SK-N-SH treated with all-trans-retinoic acid at 6 μM for 48 hours (cell line): Measurements from ENCODE around the gene MALT1.

ENCODE experiments used
- ATAC-seq: fragments of 200-7000 bp; cut with Tn5 transposase; 3 replicates; pipeline ENCODE4 v1.9.1; 2020; ENCODE audit warnings: mild to moderate bottlenecking, moderate library complexity
- ARNTL ChIP-seq: fragments of 450-650 bp; formaldehyde crosslinking; IDR thresholded peaks from 2 replicates; pipeline ENCODE4 v1.5.0; 2020; ENCODE audit warnings: low read depth, mild to moderate bottlenecking, moderate library complexity, borderline replicate concordance
- BACH2 ChIP-seq: fragments of 250-450 bp; sonication (Bioruptor Pico); IDR thresholded peaks from 2 replicates; pipeline ENCODE4 v1.9.0; 2021; ENCODE audit warnings: mild to moderate bottlenecking, borderline replicate concordance
- CSDC2 ChIP-seq: fragments of 250-450 bp; sonication (Bioruptor Pico); IDR thresholded peaks from 2 replicates; pipeline ENCODE4 v1.5.0; 2020; ENCODE audit warnings: mild to moderate bottlenecking, moderate library complexity
- ESRRG ChIP-seq: fragments of 250-450 bp; sonication (Bioruptor Pico); IDR thresholded peaks from 2 replicates; pipeline ENCODE4 v1.6.1; 2021; ENCODE audit warnings: mild to moderate bottlenecking
- GLIS3 ChIP-seq: fragments of 250-450 bp; sonication (Bioruptor Pico); IDR thresholded peaks from 2 replicates; pipeline ENCODE4 v1.5.0; 2020; ENCODE audit warnings: mild to moderate bottlenecking, moderate library complexity
- ISL1 ChIP-seq: fragments of 250-450 bp; sonication (Bioruptor Pico); IDR thresholded peaks from 2 replicates; pipeline ENCODE4 v2.1.2; 2022; ENCODE audit warnings: mild to moderate bottlenecking, moderate library complexity
- OSR1 ChIP-seq: fragments of 250-450 bp; sonication (Bioruptor Pico); IDR thresholded peaks from 2 replicates; pipeline ENCODE4 v1.8.0; 2022; ENCODE audit warnings: moderate library complexity, mild to moderate bottlenecking, inconsistent platforms
- PPARA ChIP-seq: fragments of 250-450 bp; sonication (Bioruptor Pico); IDR thresholded peaks from 2 replicates; pipeline ENCODE4 v1.5.0; 2020; ENCODE audit warnings: mild to moderate bottlenecking, borderline replicate concordance
- RARB ChIP-seq: fragments of 250-450 bp; sonication (Bioruptor Pico); IDR thresholded peaks from 2 replicates; pipeline ENCODE4 v1.8.0; 2021; ENCODE audit warnings: mild to moderate bottlenecking, moderate library complexity
- SNAI2 ChIP-seq: fragments of 250-450 bp; sonication (Bioruptor Pico); IDR thresholded peaks from 2 replicates; pipeline ENCODE4 v1.5.0; 2020; ENCODE audit warnings: mild to moderate bottlenecking, moderate library complexity
- TCF4 ChIP-seq: fragments of 250-450 bp; sonication (Bioruptor Pico); IDR thresholded peaks from 2 replicates; pipeline ENCODE4 v1.8.0; 2021; ENCODE audit warnings: mild to moderate bottlenecking, moderate library complexity, borderline replicate concordance
- TOX ChIP-seq: fragments of 250-450 bp; sonication (Bioruptor Pico); IDR thresholded peaks from 2 replicates; pipeline ENCODE4 v1.8.0; 2021; ENCODE audit warnings: mild to moderate bottlenecking, moderate library complexity, borderline replicate concordance
- ZC3H10 ChIP-seq: fragments of 250-450 bp; sonication (Bioruptor Pico); IDR thresholded peaks from 2 replicates; pipeline ENCODE4 v1.5.1; 2021; ENCODE audit warnings: mild to moderate bottlenecking, moderate library complexity
- ZFP3 ChIP-seq: fragments of 250-450 bp; sonication (Bioruptor Pico); IDR thresholded peaks from 2 replicates; pipeline ENCODE4 v1.5.0; 2020; ENCODE audit warnings: mild to moderate bottlenecking, moderate library complexity
- ZFP30 ChIP-seq: fragments of 450-650 bp; formaldehyde crosslinking; IDR thresholded peaks from 2 replicates; pipeline ENCODE4 v1.5.0; 2022; ENCODE audit warnings: mild to moderate bottlenecking, moderate library complexity
- ZNF565 ChIP-seq: fragments of 450-650 bp; formaldehyde crosslinking; conservative IDR thresholded peaks from 2 replicates; pipeline ENCODE4 v1.5.0; 2020; ENCODE audit warnings: low read depth, mild to moderate bottlenecking, moderate library complexity
- ZNF70 ChIP-seq: fragments of 450-650 bp; formaldehyde crosslinking; IDR thresholded peaks from 2 replicates; pipeline ENCODE4 v1.5.0; 2020; ENCODE audit warnings: mild to moderate bottlenecking, moderate library complexity
- ZNF8 ChIP-seq: fragments of 450-650 bp; formaldehyde crosslinking; IDR thresholded peaks from 2 replicates; pipeline ENCODE4 v1.5.0; 2020; ENCODE audit warnings: mild to moderate bottlenecking, moderate library complexity
- TF ChIP-seq, protein P1 (sequence below): fragments of 250-450 bp; sonication (Bioruptor Pico); IDR thresholded peaks from 2 replicates; pipeline ENCODE4 v1.5.0; 2020; ENCODE audit warnings: mild to moderate bottlenecking, moderate library complexity
- TF ChIP-seq, protein P2 (sequence below): fragments of 250-450 bp; sonication (Bioruptor Pico); IDR thresholded peaks from 2 replicates; pipeline ENCODE4 v1.8.0; 2021; ENCODE audit warnings: low read depth, mild to moderate bottlenecking, moderate library complexity, borderline replicate concordance
- TF ChIP-seq, protein P3 (sequence below): fragments of 250-450 bp; sonication (Bioruptor Pico); IDR thresholded peaks from 2 replicates; pipeline ENCODE4 v1.8.0; 2020; ENCODE audit warnings: mild to moderate bottlenecking, moderate library complexity, borderline replicate concordance
- TF ChIP-seq, protein P4 (sequence below): fragments of 250-450 bp; sonication (Bioruptor Pico); IDR thresholded peaks from 2 replicates; pipeline ENCODE4 v1.5.1; 2020; ENCODE audit warnings: low read depth, mild to moderate bottlenecking, moderate library complexity

MALT1 gene

DNA sequence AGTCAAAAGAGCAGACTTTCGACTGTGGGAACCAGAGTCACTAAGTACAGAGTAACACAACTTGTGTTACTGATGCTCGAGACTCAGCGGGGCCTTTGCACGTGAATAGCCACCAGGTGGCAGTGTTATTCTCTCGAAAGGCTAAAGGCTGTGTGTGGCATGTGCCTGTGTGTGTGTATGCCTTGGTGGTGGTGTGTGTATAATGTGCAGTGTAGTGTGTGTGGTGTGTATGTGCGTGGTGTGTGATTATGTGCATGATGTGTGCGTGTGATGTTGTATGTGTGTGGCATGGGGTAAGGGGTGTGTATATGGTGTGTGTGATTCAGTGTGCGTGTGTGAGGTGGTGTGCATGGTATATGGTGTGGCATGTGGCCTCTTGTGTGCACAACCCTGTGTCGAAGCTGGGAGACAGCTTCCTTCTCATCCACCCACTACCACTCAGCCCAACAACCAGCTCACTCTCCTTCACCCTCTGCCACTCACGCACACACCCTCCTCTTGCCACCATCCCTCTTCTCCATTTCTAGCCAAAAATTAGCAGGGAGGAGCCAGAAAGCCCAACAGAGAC, 110.4 kb downstream of the MALT1 start:
- TF ChIP-seq OSR1 = no peak
- TF ChIP-seq ESRRG (CRISPR knock-in tag) = no peak
- no peak for TF ChIP-seq ISL1
- TF ChIP-seq ZFP30 (CRISPR knock-in tag) = no peak
- no peak for TF ChIP-seq BACH2 (CRISPR knock-in tag)
- no peak for TF ChIP-seq RARB (CRISPR knock-in tag)
- TF ChIP-seq, protein P1, sequence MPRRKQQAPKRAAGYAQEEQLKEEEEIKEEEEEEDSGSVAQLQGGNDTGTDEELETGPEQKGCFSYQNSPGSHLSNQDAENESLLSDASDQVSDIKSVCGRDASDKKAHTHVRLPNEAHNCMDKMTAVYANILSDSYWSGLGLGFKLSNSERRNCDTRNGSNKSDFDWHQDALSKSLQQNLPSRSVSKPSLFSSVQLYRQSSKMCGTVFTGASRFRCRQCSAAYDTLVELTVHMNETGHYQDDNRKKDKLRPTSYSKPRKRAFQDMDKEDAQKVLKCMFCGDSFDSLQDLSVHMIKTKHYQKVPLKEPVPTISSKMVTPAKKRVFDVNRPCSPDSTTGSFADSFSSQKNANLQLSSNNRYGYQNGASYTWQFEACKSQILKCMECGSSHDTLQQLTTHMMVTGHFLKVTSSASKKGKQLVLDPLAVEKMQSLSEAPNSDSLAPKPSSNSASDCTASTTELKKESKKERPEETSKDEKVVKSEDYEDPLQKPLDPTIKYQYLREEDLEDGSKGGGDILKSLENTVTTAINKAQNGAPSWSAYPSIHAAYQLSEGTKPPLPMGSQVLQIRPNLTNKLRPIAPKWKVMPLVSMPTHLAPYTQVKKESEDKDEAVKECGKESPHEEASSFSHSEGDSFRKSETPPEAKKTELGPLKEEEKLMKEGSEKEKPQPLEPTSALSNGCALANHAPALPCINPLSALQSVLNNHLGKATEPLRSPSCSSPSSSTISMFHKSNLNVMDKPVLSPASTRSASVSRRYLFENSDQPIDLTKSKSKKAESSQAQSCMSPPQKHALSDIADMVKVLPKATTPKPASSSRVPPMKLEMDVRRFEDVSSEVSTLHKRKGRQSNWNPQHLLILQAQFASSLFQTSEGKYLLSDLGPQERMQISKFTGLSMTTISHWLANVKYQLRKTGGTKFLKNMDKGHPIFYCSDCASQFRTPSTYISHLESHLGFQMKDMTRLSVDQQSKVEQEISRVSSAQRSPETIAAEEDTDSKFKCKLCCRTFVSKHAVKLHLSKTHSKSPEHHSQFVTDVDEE (CRISPR knock-in tag) = no peak
- no peak for TF ChIP-seq ZNF8 (CRISPR knock-in tag)
- TF ChIP-seq ZNF70 (CRISPR knock-in tag) = no peak
- no peak for TF ChIP-seq ARNTL (CRISPR knock-in tag)
- TF ChIP-seq CSDC2 = no peak
- no peak for TF ChIP-seq PPARA (CRISPR knock-in tag)
- no peak for TF ChIP-seq GLIS3 (CRISPR knock-in tag)
- TF ChIP-seq, protein P2, sequence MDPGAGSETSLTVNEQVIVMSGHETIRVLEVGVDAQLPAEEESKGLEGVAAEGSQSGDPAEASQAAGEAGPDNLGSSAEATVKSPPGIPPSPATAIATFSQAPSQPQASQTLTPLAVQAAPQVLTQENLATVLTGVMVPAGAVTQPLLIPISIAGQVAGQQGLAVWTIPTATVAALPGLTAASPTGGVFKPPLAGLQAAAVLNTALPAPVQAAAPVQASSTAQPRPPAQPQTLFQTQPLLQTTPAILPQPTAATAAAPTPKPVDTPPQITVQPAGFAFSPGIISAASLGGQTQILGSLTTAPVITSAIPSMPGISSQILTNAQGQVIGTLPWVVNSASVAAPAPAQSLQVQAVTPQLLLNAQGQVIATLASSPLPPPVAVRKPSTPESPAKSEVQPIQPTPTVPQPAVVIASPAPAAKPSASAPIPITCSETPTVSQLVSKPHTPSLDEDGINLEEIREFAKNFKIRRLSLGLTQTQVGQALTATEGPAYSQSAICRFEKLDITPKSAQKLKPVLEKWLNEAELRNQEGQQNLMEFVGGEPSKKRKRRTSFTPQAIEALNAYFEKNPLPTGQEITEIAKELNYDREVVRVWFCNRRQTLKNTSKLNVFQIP (CRISPR knock-in tag) = no peak
- TF ChIP-seq, protein P3, sequence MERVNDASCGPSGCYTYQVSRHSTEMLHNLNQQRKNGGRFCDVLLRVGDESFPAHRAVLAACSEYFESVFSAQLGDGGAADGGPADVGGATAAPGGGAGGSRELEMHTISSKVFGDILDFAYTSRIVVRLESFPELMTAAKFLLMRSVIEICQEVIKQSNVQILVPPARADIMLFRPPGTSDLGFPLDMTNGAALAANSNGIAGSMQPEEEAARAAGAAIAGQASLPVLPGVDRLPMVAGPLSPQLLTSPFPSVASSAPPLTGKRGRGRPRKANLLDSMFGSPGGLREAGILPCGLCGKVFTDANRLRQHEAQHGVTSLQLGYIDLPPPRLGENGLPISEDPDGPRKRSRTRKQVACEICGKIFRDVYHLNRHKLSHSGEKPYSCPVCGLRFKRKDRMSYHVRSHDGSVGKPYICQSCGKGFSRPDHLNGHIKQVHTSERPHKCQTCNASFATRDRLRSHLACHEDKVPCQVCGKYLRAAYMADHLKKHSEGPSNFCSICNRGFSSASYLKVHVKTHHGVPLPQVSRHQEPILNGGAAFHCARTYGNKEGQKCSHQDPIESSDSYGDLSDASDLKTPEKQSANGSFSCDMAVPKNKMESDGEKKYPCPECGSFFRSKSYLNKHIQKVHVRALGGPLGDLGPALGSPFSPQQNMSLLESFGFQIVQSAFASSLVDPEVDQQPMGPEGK = no peak
- no peak for TF ChIP-seq ZC3H10 (CRISPR knock-in tag)
- no peak for TF ChIP-seq ZNF565 (CRISPR knock-in tag)
- TF ChIP-seq SNAI2 (CRISPR knock-in tag) = no peak
- no peak for TF ChIP-seq TCF4 (CRISPR knock-in tag)
- no peak for TF ChIP-seq ZFP3 (CRISPR knock-in tag)
- TF ChIP-seq, all 23 proteins: peak for 0
- ATAC-seq = peak; percentile 90

DNA sequence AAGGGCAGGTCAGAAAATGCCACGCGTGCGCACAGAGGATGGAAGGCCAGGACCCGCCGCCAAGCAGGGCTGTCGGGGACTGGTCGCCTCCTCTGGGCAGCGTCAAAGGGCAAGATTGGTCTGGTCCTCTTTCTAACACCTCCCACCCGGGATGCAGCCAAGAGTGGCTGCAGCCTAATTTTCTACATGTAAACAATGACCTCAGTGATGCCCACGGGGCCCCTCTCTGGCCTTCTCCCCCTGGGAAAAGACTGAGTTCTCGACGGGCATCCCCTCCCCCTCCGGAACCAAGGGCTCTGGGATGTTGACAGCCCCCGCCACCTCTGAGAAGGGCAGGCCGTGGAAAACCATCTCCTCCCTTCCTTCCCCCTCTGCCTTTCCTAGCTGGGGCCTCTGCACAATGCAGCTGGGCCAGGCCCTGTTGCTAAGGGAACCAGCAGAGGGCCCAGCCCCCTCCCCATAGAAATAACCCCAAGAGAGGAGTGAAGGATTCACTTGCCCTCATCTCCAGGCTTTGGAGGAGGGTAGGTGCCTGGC, 113.4 kb downstream of the MALT1 start:
- TF ChIP-seq, protein P2 (CRISPR knock-in tag) = no peak
- TF ChIP-seq, protein P4, sequence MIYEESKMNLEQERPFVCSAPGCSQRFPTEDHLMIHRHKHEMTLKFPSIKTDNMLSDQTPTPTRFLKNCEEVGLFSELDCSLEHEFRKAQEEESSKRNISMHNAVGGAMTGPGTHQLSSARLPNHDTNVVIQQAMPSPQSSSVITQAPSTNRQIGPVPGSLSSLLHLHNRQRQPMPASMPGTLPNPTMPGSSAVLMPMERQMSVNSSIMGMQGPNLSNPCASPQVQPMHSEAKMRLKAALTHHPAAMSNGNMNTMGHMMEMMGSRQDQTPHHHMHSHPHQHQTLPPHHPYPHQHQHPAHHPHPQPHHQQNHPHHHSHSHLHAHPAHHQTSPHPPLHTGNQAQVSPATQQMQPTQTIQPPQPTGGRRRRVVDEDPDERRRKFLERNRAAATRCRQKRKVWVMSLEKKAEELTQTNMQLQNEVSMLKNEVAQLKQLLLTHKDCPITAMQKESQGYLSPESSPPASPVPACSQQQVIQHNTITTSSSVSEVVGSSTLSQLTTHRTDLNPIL (CRISPR knock-in tag) = no peak
- TF ChIP-seq ZNF8 (CRISPR knock-in tag) (no peak), BACH2 (CRISPR knock-in tag) (no peak), SNAI2 (CRISPR knock-in tag) (no peak), TOX (CRISPR knock-in tag) (no peak)
- no peak for ATAC-seq
